Parathyroid adenoma (tissue), 2 donors: ENCODE results near the gene AHNAK2.

ENCODE experiments used
- H2AFZ ChIP-seq: fragments of 300-600 bp; sonication (generic); one replicate; pipeline ENCODE4 v1.7.0; 2017; ENCODE audit warnings: antibody characterized with exemption, mild to moderate bottlenecking
- H3K27ac ChIP-seq: fragments of 300-600 bp; sonication (generic); one replicate; pipeline ENCODE4 v1.7.0; 2017
- H3K27me3 ChIP-seq: fragments of 300-600 bp; sonication (generic); one replicate; pipeline ENCODE4 v1.7.0; 2017; ENCODE audit warnings: low read length; ENCODE audit not compliant: control insufficient read depth, insufficient read depth
- H3K36me3 ChIP-seq: fragments of 300-600 bp; sonication (generic); one replicate; pipeline ENCODE4 v1.7.0; 2017; ENCODE audit warnings: low read length; ENCODE audit not compliant: control insufficient read depth, insufficient read depth
- H3K4me1 ChIP-seq: fragments of 300-600 bp; sonication (generic); one replicate; pipeline ENCODE4 v1.7.0; 2017; ENCODE audit warnings: control low read depth
- H3K4me2 ChIP-seq: fragments of 300-600 bp; sonication (generic); one replicate; pipeline ENCODE4 v1.7.0; 2017; ENCODE audit warnings: low read length
- H3K4me3 ChIP-seq: fragments of 300-600 bp; sonication (generic); one replicate; pipeline ENCODE4 v1.7.0; 2017; ENCODE audit warnings: low read depth, low read length
- H3K79me2 ChIP-seq: fragments of 300-600 bp; sonication (generic); one replicate; pipeline ENCODE4 v1.7.0; 2017; ENCODE audit warnings: control low read depth
- H3K9ac ChIP-seq: fragments of 300-600 bp; sonication (generic); one replicate; pipeline ENCODE4 v1.7.0; 2017; ENCODE audit warnings: mild to moderate bottlenecking
- H3K9me3 ChIP-seq: fragments of 300-600 bp; sonication (generic); one replicate; pipeline ENCODE4 v1.7.0; 2017; ENCODE audit warnings: low read length; ENCODE audit not compliant: control insufficient read depth
- TF ChIP-seq, protein P1 (sequence below): fragments of 300-600 bp; sonication (generic); IDR thresholded peaks from one replicate; pipeline ENCODE4 v1.7.0; 2017; ENCODE audit warnings: antibody characterized with exemption, mild to moderate bottlenecking
- donor health status: primary hyperparathyroidism.

The AHNAK2 gene

DNA sequence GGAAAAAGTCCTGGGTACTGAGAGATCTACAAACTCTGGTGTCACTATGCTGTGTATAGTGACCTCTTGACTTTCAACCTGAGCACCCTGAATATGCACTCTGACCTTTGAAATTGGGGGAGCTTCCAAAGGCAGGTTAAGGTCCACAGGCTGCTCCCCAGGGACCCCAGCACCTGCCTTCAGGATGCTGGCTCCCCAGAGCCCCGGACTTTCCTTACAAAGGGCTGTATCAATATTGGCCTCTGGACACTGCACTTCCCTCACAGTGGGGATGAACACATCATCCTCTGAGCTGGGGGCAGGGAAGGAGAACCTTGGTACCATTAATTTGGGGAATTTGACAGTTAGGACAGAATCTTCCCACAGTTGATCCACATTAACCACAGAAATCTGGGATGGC is 39.2 kb downstream of the AHNAK2 start:
- Histone ChIP-seq H3K9ac (no peak overlapping the region), H3K27me3 (no peaks in the 10 kb centered on the region), H3K36me3 (no peaks in the 10 kb centered on the region), H3K4me2 (no peak overlapping the region), H3K27ac (no peak overlapping the region), H3K4me3 (no peak overlapping the region), H3K79me2 (no peaks in the 10 kb centered on the region), H3K9me3 (no peaks in the 10 kb centered on the region), H3K4me1 (peaks cover 17% of the 10 kb centered on the region), H2AFZ (no peak overlapping the region)
- TF ChIP-seq, protein P1, sequence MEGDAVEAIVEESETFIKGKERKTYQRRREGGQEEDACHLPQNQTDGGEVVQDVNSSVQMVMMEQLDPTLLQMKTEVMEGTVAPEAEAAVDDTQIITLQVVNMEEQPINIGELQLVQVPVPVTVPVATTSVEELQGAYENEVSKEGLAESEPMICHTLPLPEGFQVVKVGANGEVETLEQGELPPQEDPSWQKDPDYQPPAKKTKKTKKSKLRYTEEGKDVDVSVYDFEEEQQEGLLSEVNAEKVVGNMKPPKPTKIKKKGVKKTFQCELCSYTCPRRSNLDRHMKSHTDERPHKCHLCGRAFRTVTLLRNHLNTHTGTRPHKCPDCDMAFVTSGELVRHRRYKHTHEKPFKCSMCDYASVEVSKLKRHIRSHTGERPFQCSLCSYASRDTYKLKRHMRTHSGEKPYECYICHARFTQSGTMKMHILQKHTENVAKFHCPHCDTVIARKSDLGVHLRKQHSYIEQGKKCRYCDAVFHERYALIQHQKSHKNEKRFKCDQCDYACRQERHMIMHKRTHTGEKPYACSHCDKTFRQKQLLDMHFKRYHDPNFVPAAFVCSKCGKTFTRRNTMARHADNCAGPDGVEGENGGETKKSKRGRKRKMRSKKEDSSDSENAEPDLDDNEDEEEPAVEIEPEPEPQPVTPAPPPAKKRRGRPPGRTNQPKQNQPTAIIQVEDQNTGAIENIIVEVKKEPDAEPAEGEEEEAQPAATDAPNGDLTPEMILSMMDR, result no peak

DNA sequence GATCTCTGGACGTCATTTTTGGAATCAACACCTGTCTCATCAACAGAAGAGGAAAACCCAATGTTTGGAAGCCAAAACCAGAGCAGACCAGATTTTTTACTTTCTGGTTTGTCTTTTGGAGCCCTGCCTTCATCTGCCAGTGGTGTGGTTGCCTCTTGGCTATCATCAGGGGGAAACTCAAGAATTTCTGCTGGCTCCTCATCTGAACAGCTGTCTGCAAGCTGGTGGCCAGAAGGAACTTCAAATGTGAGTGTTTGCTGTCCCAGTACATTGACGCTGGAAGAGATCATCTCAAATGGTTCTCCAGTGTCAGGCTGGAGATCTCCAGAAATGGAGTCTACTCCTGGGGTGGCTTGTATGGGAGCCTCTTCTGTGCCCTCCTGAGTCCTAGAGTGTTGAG is 39.7 kb downstream of the AHNAK2 start:
- Histone ChIP-seq H3K79me2 (no peaks in the 10 kb centered on the region), H3K4me2 (no peak overlapping the region), H3K9ac (no peak overlapping the region), H3K27ac (no peak overlapping the region), H3K27me3 (no peaks in the 10 kb centered on the region), H3K36me3 (no peaks in the 10 kb centered on the region), H3K9me3 (no peaks in the 10 kb centered on the region), H3K4me3 (no peak overlapping the region), H2AFZ (no peak overlapping the region), H3K4me1 (peaks cover 17% of the 10 kb centered on the region)
- TF ChIP-seq, protein P1, result no peak

DNA sequence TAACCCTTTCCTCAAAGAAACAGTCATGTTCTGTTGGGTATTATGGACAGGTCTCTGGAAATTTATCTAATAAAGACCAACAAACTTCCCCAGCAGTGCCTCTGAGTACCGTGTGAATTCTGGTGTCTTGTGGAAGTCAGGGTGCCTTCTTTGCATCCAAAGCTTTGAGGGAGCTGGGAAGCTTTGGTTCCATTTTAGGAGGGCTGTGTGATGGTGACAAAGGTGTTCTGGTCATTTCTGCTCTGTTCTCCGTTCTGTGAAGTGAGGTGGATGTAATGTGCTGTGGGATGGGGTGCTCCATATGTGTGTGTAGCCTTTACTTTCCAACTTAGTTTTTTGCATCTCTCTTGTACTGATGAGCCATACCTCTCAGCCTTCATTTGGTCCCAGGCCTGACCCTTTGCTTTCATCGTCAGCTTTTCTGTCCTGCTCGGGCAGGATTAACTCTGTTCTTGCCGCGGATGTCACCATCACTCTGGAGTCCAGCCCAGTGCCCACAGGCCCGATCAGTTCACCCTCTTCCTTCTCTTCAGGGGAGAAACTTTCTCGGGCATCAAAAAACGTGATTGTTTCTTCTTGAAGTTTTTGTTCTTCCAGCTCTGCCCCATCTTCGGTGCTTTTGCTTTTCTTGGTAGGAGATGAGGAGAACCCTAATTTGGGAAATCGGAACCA is 40.3 kb downstream of the AHNAK2 start:
- Histone ChIP-seq H3K36me3 (no peaks in the 10 kb centered on the region), H3K4me1 (peaks cover 17% of the 10 kb centered on the region), H3K4me3 (no peak overlapping the region), H3K9me3 (no peaks in the 10 kb centered on the region), H3K9ac (no peak overlapping the region), H3K27me3 (no peaks in the 10 kb centered on the region), H3K4me2 (no peak overlapping the region), H3K27ac (no peak overlapping the region), H2AFZ (no peak overlapping the region), H3K79me2 (no peaks in the 10 kb centered on the region)
- TF ChIP-seq, protein P1, result no peak

DNA sequence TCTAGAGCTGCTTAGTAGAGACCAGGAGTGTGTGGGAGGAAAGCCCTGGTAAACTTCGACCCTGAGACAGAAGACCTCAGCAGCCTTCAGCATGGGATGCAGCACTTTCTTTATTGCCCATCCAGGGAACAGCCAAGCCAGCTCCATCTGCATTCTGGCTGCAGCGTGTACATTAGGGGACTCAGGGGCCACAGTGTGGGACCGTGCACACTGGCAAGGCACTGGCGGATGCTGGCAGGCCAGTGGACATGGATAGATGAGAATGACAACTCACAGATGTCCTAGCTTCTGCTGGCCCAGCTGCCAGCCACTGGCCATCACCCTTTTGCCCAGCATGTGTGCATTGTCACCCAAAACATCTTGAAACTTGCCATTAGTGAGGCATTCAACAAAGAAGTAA is 41.0 kb downstream of the AHNAK2 start:
- Histone ChIP-seq H3K27ac (no peak overlapping the region), H3K27me3 (no peaks in the 10 kb centered on the region), H3K4me1 (peaks cover 17% of the 10 kb centered on the region), H3K36me3 (no peaks in the 10 kb centered on the region), H3K79me2 (no peaks in the 10 kb centered on the region), H2AFZ (no peak overlapping the region), H3K9ac (no peak overlapping the region), H3K9me3 (no peaks in the 10 kb centered on the region), H3K4me2 (no peak overlapping the region), H3K4me3 (no peak overlapping the region)
- TF ChIP-seq, protein P1, result no peak
